ENCODE measurements around the gene GLT8D2.

Gene GLT8D2

GRCh38 chr12:103948746-103949406 lies 101.1 kb downstream of the GLT8D2 start:
- no peak for DNase-seq (ENCODE audit: low spot score)

- DNase-seq (ENCODE audit: low spot score), result no peak
Measured at GRCh38 chr12:103947871-103948555, 102.0 kb downstream of the GLT8D2 start.

GRCh38 chr12:103944964-103945363 lies 105.0 kb downstream of the GLT8D2 start:
- DNase-seq (ENCODE audit: low spot score), result no peak

Data from germinal center (tissue), 1 donor.